OCI-LY7 (cell line): ENCODE measurements around the gene CBFA2T3. TPM values are rescaled to one million over a fixed set of nuclear protein-coding genes. Genes with fewer than 3 reads are reported as not detected.

ENCODE experiments used
- Bru-seq: library from RNA; stranded (reverse); fragments of 400-500 nt; gene quantifications from one replicate; lab custom pipeline; 2021; lab: Mats Ljungman, UMichigan
- BruChase-seq, 2 experiments: library from RNA; stranded (reverse); fragments of 400-500 nt; gene quantifications; one replicate each; lab custom pipeline; 2021; lab: Mats Ljungman, UMichigan
- BruUV-seq: library from RNA; stranded (reverse); fragments of 400-500 nt; replicated peaks from 2 replicates; lab custom pipeline; 2021; lab: Mats Ljungman, UMichigan
- CTCF ChIA-PET: fragments of 300-600 bp; sonication (Branson Sonifier 250); formaldehyde crosslinking; loops from one replicate; lab custom pipeline; 2022; ENCODE audit warnings: antibody characterized with exemption; ENCODE audit not compliant: unreplicated experiment; lab: Charles Lee
- POLR2A ChIA-PET: fragments of 300-600 bp; sonication (Branson Sonifier 250); formaldehyde crosslinking; loops from one replicate; lab custom pipeline; 2022; ENCODE audit warnings: antibody characterized with exemption; lab: Charles Lee
- DNase-seq: peaks from one replicate; pipeline ENCODE4 v3.0.0-alpha.2; 2015; ENCODE audit warnings: low spot score
- H2AFZ ChIP-seq: fragments of 200-600 bp; sonication (generic), shearing (Covaris generic); 2 replicates; pipeline ENCODE4 v1.6.1; 2014; ENCODE audit warnings: mild to moderate bottlenecking, antibody characterized with exemption, low read length, moderate library complexity
- H3K27ac ChIP-seq: fragments of 200-600 bp; sonication (generic); 2 replicates; pipeline ENCODE4 v1.5.1; 2014; ENCODE audit warnings: mixed run types, low read depth, mild to moderate bottlenecking, moderate library complexity, low read length, inconsistent platforms; ENCODE audit not compliant: poor library complexity, severe bottlenecking
- H3K36me3 ChIP-seq: fragments of 200-600 bp; sonication (generic); 2 replicates; pipeline ENCODE4 v1.6.1; 2014; ENCODE audit warnings: mild to moderate bottlenecking, antibody characterized with exemption, low read length, moderate library complexity, mixed read lengths; ENCODE audit not compliant: insufficient read depth
- H3K4me1 ChIP-seq: fragments of 200-600 bp; sonication (generic); 2 replicates; pipeline ENCODE4 v1.5.1; 2014; ENCODE audit warnings: mild to moderate bottlenecking, low read length; ENCODE audit not compliant: insufficient read depth, poor library complexity, severe bottlenecking
- H3K4me2 ChIP-seq: fragments of 200-600 bp; sonication (generic); 2 replicates; pipeline ENCODE4 v1.6.1; 2014; ENCODE audit warnings: mild to moderate bottlenecking, low read length
- H3K4me3 ChIP-seq: fragments of 200-600 bp; sonication (generic); 2 replicates; pipeline ENCODE4 v1.5.1; 2014; ENCODE audit warnings: mild to moderate bottlenecking, low read depth, low read length; ENCODE audit not compliant: poor library complexity, severe bottlenecking
- H3K79me2 ChIP-seq: fragments of 200-600 bp; sonication (generic); 2 replicates; pipeline ENCODE4 v1.6.1; 2016; ENCODE audit warnings: low read depth, mild to moderate bottlenecking, low read length, moderate library complexity, mixed read lengths; ENCODE audit not compliant: insufficient read depth
- H3K9me2 ChIP-seq: fragments of 200-600 bp; sonication (generic); 2 replicates; pipeline ENCODE4 v1.6.1; 2016; ENCODE audit warnings: mild to moderate bottlenecking, low read length, mixed read lengths; ENCODE audit not compliant: insufficient read depth
- H3K9me3 ChIP-seq: fragments of 200-600 bp; sonication (generic); 2 replicates; pipeline ENCODE4 v1.6.1; 2014; ENCODE audit warnings: mild to moderate bottlenecking, mixed run types, low read length, mixed read lengths
- H4K20me1 ChIP-seq: fragments of 200-600 bp; sonication (generic); 2 replicates; pipeline ENCODE4 v1.6.1; 2014; ENCODE audit warnings: mild to moderate bottlenecking, antibody characterized with exemption, low read length, moderate library complexity, mixed read lengths; ENCODE audit not compliant: insufficient read depth
- EZH2phosphoT487 ChIP-seq: fragments of 200-600 bp; sonication (generic); IDR thresholded peaks from 2 replicates; pipeline ENCODE4 v1.6.1; 2018; ENCODE audit warnings: low read depth, borderline replicate concordance, mild to moderate bottlenecking, mixed run types, antibody characterized with exemption, low read length, moderate library complexity, mixed read lengths
- intact Hi-C: fragments of 100-400 bp; cut with micrococcal nuclease; formaldehyde crosslinking; loops from one replicate; pipeline ENCODE4 v1.10.0; 2022; ENCODE audit not compliant: unreplicated experiment
- long read RNA-seq: library from polyadenylated mRNA; stranded (forward); transcript quantifications from one replicate; pipeline ENCODE4 v2.0.0, GENCODE V29; 2022
- total RNA-seq, 2 experiments: library from RNA; depleted of rRNA in 1 of 2; stranded (reverse); fragments of >200 nt in 1 of 2; shearing (Covaris generic) in 1 of 2; gene quantifications; 2 replicates each; pipeline ENCODE4 v1.2.3, GENCODE V29; 2014 to 2022
- TF ChIP-seq, protein P1 (sequence below): fragments of 200-600 bp; sonication (generic); conservative IDR thresholded peaks from 2 replicates; pipeline ENCODE4 v1.5.1; 2014; ENCODE audit warnings: mild to moderate bottlenecking, antibody characterized with exemption, low read length, moderate library complexity, mixed read lengths

The CBFA2T3 gene
- total RNA-seq (2014; rRNA removed; shearing (Covaris generic)) = 1.1 and 2.2 TPM in 2 replicates
- 30.8 and 48.0 TPM in 2 replicates for total RNA-seq (2022)
- Bru-seq, nascent RNA = percentile 57 among the genes with signal in this experiment
- percentile 62 among the genes with signal in this experiment for BruChase-seq, experiment 1, labeled RNA remaining after a 6-hour chase
- BruChase-seq, experiment 2, labeled RNA remaining after a 2-hour chase = percentile 63 among the genes with signal in this experiment
- long read RNA-seq, full-length matches to known transcripts = 7 of 37 reads
- long read RNA-seq, partial matches to known transcripts = 11 of 37 reads
- long read RNA-seq, other reads (novel, unspliced or antisense) = 19 of 37 reads

DNA sequence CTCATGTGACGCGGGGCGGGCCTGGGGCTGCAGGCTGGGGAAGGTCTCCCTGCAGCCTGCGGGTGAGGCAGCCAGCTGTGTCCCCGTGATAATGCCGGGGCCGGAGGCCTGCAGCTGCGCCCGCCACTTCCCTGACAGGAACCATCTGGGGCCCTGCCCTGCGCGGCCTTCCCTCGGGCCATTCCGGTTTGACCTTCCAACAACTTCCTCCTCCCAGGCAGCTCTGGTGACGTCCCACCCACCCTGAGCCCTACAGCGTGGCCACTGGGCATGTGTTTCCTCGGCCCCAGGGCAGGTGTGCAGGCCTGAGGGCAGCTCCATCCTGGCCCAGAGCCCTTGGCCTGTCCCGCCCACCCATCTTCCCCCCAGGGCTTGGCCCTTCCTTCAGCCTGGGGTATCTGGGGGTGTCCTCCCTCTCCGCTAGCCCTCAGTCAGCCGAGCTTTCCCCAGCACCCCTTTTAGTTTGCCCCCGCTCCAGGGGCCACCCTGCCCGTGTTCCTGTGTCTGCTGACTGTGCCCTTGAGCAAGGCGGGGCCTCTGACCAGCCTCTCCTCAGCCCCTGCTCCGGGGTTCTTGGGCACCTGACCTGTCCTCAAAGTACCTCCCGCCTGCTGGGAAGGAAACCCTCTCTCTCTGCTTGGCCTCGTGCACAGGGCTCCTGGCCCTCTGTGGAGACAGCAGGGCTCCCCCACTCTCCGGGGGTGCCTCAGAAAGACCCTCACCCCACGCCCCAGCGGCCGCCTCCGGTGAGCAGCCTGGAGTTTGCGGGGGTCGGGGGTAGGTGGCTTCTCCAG is at the start of gene CBFA2T3:
CBFA2T3 (minus strand) TSS at position 190 of the 794 bp plus-strand sequence. CDS start 400 bp downstream, outside the sequence.
- ChIA-PET CTCF (no interaction called here), POLR2A (interaction anchor here (0.8 to 4.1 kb wide), 3 partner anchors 9 to 121 kb away, joined by 3 to 22 read pairs (median 11); no protein-coding TSS in a partner anchor)
- Histone ChIP-seq H3K4me1 (peaks cover 89% of the 10 kb centered on the region), H3K9me3 (no peaks in the 10 kb centered on the region), H3K4me3 (peak within 1 kb of the TSS; percentile 60), H3K4me2 (peak within 1 kb of the TSS; percentile 75), H2AFZ (no peak within 1 kb of the TSS), H3K27ac (peak within 1 kb of the TSS; percentile 91), H3K36me3 (no peaks in the 10 kb centered on the region), H3K79me2 (no peaks in the 10 kb centered on the region), H4K20me1 (no peaks in the 10 kb centered on the region), H3K9me2 (no peaks in the 10 kb centered on the region)
- no peak for TF ChIP-seq EZH2phosphoT487
- TF ChIP-seq, protein P1, sequence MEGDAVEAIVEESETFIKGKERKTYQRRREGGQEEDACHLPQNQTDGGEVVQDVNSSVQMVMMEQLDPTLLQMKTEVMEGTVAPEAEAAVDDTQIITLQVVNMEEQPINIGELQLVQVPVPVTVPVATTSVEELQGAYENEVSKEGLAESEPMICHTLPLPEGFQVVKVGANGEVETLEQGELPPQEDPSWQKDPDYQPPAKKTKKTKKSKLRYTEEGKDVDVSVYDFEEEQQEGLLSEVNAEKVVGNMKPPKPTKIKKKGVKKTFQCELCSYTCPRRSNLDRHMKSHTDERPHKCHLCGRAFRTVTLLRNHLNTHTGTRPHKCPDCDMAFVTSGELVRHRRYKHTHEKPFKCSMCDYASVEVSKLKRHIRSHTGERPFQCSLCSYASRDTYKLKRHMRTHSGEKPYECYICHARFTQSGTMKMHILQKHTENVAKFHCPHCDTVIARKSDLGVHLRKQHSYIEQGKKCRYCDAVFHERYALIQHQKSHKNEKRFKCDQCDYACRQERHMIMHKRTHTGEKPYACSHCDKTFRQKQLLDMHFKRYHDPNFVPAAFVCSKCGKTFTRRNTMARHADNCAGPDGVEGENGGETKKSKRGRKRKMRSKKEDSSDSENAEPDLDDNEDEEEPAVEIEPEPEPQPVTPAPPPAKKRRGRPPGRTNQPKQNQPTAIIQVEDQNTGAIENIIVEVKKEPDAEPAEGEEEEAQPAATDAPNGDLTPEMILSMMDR = no peak
- BruUV-seq = no TSS peak
- DNase-seq = peak; percentile 79
- intact Hi-C loops = loop anchor here (1.0 kb wide), 1 partner anchor 9 kb away; no protein-coding TSS in a partner anchor

DNA sequence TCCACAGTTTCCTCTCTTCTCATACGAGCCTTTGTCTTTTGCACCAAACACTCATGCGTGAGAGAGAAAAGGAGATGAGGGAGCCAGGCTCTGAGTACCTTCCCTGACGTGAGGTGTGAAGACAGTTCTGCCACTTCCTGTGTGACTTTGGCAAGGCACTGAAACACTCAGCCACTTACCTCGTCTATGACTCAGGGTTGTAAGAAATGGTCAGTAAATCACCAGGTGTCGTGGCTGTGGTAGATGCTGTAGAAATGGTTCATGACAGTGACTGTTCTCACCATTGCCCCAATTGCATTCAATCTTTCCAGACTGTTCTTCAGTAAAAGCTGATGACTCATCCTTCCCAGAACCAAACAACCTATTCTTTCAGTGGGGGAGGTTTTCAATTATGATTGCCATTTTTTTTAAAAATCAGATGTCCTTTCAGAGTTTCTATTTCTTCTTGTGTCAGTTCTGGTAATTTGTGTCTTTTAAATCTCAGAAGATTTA is 49.2 kb upstream of the CBFA2T3 start:
- peaks cover 8% of the 10 kb centered on the region for H3K4me1 ChIP-seq
- H3K4me2 ChIP-seq = no peak overlapping the region
- H3K9me2 ChIP-seq = no peaks in the 10 kb centered on the region
- no peaks in the 10 kb centered on the region for H3K79me2 ChIP-seq
- DNase-seq = peak; percentile 30
- no peak overlapping the region for H3K27ac ChIP-seq
- no peak overlapping the region for H3K4me3 ChIP-seq
- intact Hi-C loops = no loop called here
- no peaks in the 10 kb centered on the region for H3K9me3 ChIP-seq
- no TSS peak for BruUV-seq
- no peak overlapping the region for H2AFZ ChIP-seq
- H3K36me3 ChIP-seq = no peaks in the 10 kb centered on the region
- POLR2A ChIA-PET = no interaction called here
- no peaks in the 10 kb centered on the region for H4K20me1 ChIP-seq
- CTCF ChIA-PET = no interaction called here
- TF ChIP-seq, protein P1 = no peak
- TF ChIP-seq EZH2phosphoT487 = no peak
